Suprapubic skin (tissue), 4 donors: ENCODE results near the gene TBCB.
A peak's percentile ranks its signal among the peaks of the same experiment; 100 is the strongest.

Source experiments
- POLR2A ChIP-seq, 2 donors: fragments of 450-650 bp; IDR thresholded peaks; one replicate each; pipeline ENCODE4 v1.6.1; 2017; ENCODE audit warnings: antibody characterized with exemption in 2 of 2, mild to moderate bottlenecking in 2 of 2, moderate library complexity in 2 of 2
- POLR2AphosphoS5 ChIP-seq, 3 donors: sonication (generic); formaldehyde crosslinking; IDR thresholded peaks; one replicate each; pipeline ENCODE4 v1.6.1; 2017; ENCODE audit warnings: antibody characterized with exemption in 3 of 3
- TF ChIP-seq, protein P1 (sequence below), 2 donors: fragments of 200-600 bp in 1 of 2; fragments of 450-650 bp in 1 of 2; sonication (generic) in 1 of 2; IDR thresholded peaks; one replicate each; pipeline ENCODE4 v1.5.1; 2016 to 2019; ENCODE audit warnings: antibody characterized with exemption in 2 of 2, mild to moderate bottlenecking in 1 of 2, moderate library complexity in 1 of 2

DNA sequence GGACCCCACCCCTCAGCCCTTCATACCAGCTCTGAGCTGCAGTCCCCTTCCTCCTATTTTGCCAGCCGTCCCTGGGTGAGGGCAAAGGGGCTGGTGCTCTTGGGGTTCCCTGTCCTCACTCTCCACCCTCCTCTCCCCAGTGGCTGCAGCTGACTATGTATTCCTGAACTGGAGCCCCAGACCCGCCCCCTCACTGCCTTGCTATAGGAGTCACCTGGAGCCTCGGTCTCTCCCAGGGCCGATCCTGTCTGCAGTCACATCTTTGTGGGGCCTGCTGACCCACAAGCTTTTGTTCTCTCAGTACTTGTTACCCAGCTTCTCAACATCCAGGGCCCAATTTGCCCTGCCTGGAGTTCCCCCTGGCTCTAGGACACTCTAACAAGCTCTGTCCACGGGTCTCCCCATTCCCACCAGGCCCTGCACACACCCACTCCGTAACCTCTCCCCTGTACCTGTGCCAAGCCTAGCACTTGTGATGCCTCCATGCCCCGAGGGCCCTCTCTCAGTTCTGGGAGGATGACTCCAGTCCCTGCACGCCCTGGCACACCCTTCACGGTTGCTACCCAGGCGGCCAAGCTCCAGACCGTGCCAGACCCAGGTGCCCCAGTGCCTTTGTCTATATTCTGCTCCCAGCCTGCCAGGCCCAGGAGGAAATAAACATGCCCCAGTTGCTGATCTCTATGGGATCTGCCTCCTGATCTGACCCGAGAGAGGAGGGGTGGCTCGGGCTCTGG lies 34.6 kb downstream of the TBCB start:
- TF ChIP-seq POLR2AphosphoS5 (IDR thresholded peaks at IDR 0.05) (peak in 1 of 3 donors; percentile 18), POLR2A (IDR thresholded peaks at IDR 0.05) (no peak)
- TF ChIP-seq, protein P1, sequence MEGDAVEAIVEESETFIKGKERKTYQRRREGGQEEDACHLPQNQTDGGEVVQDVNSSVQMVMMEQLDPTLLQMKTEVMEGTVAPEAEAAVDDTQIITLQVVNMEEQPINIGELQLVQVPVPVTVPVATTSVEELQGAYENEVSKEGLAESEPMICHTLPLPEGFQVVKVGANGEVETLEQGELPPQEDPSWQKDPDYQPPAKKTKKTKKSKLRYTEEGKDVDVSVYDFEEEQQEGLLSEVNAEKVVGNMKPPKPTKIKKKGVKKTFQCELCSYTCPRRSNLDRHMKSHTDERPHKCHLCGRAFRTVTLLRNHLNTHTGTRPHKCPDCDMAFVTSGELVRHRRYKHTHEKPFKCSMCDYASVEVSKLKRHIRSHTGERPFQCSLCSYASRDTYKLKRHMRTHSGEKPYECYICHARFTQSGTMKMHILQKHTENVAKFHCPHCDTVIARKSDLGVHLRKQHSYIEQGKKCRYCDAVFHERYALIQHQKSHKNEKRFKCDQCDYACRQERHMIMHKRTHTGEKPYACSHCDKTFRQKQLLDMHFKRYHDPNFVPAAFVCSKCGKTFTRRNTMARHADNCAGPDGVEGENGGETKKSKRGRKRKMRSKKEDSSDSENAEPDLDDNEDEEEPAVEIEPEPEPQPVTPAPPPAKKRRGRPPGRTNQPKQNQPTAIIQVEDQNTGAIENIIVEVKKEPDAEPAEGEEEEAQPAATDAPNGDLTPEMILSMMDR (IDR thresholded peaks at IDR 0.05) = no peak
